GM12801 (cell line): ENCODE measurements around the gene GABBR2.

Experiments
- TF ChIP-seq, protein P1 (sequence below): IDR thresholded peaks from one replicate; pipeline ENCODE4 v1.5.1; 2011; ENCODE audit warnings: control low read depth; ENCODE audit not compliant: insufficient read length; ENCODE audit errors: extremely low read depth

The GABBR2 gene

DNA sequence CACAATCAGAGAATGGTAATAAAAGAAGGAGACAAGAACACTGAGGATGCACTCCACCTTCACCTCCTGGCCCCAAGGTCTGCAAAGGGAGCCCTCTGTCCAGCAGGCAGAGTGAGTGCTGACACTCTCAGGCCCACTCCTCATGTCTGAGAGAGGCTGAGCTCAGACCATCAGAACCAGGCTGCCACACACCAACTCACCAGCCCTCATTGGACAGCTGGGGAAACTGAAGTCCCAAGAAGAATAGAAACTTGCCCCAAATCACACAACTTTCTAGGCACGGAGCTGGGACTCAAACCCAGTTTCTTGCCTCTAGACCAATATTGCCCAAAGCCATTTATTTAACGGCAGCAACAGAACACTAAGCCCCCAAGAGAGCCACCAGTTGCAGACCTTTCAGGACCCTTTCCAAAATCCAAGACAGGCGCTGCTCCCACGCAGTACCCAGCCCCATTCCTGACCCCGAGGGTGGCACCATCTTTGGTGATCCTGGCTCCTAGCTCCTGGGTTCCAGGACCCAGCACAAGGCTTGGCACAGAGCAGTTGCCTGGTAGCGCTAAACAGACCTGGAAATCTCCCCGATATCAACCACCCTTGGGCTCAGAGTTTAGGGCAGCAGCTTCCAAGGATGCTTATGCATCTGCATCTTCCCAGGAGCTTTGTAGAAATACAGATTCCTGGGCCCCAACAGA, 192.4 kb downstream of the GABBR2 start:
- TF ChIP-seq, protein P1, sequence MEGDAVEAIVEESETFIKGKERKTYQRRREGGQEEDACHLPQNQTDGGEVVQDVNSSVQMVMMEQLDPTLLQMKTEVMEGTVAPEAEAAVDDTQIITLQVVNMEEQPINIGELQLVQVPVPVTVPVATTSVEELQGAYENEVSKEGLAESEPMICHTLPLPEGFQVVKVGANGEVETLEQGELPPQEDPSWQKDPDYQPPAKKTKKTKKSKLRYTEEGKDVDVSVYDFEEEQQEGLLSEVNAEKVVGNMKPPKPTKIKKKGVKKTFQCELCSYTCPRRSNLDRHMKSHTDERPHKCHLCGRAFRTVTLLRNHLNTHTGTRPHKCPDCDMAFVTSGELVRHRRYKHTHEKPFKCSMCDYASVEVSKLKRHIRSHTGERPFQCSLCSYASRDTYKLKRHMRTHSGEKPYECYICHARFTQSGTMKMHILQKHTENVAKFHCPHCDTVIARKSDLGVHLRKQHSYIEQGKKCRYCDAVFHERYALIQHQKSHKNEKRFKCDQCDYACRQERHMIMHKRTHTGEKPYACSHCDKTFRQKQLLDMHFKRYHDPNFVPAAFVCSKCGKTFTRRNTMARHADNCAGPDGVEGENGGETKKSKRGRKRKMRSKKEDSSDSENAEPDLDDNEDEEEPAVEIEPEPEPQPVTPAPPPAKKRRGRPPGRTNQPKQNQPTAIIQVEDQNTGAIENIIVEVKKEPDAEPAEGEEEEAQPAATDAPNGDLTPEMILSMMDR, result no peak

DNA sequence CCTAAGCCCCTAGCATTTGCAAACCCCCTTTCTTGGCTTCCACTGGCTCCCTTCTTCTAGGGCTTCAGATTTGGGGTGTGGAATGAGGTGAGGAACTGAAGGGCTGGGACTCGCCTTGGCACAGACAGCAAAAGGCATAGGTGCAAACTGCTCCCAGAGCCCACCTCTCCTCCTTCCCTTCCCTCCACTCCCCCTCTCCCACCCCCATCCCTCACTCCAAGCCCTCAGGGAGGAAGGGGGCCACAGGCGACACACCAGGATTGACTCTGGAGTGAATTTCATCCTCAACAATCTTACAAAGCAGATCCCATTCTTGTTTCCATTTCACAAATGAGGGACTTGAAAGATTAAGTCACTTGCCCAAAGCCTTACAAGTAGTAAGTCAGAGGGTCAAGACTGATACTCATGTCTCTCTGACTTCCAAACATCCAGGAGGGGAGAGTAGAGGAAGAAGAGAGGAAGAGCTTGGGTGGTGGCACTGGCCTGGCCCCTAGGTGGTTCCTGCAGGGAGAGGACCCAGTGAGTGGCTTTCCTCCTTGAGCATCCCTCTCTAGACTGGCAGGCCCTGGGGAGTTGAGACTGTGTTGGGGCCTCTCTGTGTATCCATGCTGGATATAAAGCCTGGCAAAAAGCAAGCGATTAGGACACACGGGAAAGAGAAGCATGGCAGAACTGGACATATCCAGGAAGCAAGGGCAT, 193.1 kb downstream of the GABBR2 start:
- TF ChIP-seq, protein P1, result no peak

DNA sequence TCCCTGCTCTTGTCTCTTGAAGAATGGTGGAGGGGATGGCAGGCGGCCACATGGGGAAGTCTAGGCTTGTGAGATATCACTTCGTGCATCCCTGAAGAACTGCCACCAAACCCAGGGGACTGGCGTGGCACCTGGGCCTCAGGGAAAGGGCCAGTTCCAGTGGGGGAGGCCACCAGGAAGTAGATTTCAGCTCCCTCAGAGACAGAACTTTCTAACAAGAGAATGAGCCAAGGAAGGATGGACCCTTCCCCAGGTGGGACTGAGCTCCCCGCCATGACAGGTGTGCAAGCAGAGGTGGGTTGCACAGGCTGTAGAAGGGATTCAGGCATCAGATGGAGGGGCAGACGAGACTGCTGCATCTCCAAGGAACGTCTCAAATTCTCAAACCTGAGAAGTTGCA, 193.9 kb downstream of the GABBR2 start:
- TF ChIP-seq, protein P1, result no peak

DNA sequence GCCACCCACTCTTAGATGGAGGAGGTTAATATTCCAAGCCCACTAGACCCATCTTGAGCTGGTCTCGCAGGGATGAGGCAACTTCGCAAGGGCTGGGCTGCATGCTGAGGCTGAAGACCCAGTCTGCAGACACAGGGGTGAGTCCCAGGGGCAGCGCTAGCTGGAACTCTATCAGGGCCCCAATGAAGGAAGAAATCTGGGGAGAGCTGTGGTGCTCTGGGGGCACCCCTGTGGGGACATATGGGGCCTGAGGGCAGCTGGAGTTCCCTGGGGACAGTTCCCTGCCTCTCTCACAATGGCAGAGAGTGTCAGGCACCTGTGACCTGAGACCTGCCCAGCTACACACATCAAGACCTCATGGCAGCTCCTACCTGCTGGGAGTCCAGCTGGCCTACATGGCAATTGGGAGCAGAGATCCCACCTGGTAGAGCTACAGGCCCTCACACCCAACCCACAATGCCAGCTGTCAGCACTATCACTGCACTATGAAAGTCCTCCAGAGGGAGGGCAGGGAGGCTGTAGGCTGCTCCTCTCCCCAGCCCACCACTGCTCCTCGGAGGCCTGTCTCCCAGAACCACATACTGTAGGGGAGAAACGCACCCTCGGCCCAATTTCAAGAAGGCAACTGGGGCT, 202.2 kb downstream of the GABBR2 start:
- TF ChIP-seq, protein P1, result no peak

DNA sequence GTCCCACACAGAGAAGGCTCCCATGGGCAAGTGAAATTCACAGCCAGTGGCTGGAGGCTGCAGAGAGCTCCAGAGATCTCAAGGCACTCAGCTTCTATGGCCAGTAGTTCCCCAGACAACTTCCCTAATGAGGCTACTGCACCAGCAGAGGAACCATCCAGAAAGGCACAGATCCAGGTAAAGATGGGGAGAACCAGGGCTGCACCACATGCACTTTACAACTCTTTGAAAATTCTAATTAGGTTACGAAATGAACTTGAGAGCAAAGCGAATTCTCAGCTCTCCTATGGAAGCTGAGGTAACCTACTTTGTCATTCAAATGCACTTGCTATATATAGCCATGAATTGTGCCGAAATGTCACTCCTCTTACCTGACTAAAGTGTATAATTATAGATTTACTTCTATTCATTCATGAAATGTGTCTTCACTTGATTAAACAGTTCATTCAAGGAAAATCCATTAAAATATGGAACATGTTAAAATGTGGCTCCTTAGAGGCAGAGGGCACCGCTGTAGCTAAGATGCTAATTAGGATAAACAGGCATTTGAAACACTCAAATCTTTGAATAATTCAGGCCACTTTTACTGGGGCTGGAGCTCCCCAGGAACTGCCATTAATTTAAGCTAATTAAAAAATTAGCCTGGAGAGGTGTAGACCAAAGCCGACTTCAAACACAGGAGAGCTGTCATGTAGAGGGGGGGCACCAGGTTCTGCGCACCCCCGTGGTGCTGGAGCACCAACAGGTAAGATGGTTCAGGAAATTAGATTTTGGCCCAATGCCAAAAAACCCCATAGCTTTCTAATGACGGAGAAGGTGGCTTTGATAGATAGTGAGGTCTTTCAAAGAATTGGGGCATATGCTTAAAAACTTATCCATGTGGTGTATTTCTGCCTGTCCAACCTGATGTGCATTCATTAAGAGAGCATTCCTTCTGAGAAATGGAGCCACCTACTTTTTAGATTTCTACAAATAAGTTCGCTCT, 204.1 kb downstream of the GABBR2 start:
- TF ChIP-seq, protein P1, result no peak

DNA sequence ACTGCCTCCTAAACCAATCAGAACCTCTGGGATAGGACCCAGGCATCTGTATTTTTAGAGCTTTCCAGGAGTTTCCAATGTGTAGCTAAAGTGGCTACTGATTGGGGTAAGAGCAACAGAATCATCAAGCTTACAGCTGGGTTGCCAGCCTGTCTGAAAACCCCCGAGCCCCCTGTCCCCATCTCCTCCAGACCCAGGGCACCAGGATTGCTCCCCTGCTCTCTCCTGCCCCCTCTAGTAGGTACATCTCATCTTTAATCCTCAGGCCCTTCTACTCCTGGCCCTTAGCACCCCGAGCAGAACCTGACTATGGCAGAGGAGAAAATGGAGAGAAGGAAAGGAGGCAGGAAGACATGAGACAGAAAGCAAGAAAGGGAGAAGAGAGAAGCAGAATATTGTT, 204.9 kb downstream of the GABBR2 start:
- TF ChIP-seq, protein P1, result no peak

DNA sequence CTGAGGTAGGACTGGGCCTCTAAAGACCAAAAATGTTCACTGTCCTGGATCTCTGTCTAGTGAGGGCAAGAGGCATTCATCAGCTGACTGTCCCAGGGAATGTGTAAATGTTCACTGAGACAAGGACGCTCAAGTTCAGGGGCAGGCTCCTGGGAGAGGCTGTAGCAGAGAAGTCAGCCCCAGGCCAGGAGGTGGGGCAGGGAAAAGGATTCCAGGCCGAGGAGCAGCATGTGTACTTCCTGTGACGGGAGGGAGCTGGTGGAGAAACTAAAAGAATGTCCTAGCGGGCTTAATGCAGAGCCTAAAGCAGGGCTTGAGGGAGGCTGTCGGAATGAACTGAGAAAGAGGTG, 205.8 kb downstream of the GABBR2 start:
- TF ChIP-seq, protein P1, result no peak
